HG03432 (cell line): ENCODE measurements around the gene NDUFB5.
"Not testable (repeated sequence)": the region's sequence is repeated elsewhere in the genome, so short reads cannot be mapped to it uniquely, and the experiment has no call there.

Source experiments
- ATAC-seq: cut with Tn5 transposase; IDR thresholded peaks from one replicate; pipeline ENCODE4 v1.9.1; 2021; ENCODE audit warnings: mild to moderate bottlenecking, moderate library complexity; ENCODE audit not compliant: unreplicated experiment

The NDUFB5 gene

DNA sequence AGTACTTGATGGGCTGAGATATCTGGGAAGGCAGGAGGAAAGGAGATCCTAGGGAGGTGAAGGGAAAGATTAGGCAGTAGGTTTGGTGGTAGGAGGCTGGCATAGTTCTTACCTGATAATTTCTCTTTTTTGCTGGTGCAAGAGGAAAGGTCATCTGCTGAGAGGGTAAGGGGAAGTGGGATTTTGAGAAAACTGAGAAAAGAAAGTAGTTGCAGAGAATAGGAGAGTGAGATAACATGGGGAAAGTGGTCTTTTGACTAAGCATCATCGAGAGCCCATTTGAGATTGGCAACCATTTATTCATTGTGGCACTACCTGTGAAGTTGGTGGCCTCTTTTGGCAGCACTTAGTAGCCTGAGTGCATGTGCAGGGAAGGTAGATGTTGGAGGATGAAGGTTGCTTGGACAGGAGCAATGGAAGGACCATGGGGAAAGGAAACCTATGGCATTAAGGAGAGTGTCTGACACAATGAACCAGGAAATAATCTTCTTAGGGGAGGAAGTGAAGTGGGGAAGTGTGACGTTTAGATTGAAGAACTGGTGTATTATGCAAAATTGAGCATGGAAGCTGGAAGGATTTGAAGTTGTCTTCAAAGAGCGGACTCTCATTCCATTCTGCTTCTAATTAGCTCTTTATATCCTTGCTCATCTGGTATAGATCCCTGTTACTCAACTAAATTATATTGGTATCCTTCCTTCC is 26.3 kb downstream of the NDUFB5 start:
- peak; percentile 53 for ATAC-seq

GRCh38 chr3:179640469-179640868 is 35.9 kb downstream of the NDUFB5 start:
- ATAC-seq: no peak

DNA sequence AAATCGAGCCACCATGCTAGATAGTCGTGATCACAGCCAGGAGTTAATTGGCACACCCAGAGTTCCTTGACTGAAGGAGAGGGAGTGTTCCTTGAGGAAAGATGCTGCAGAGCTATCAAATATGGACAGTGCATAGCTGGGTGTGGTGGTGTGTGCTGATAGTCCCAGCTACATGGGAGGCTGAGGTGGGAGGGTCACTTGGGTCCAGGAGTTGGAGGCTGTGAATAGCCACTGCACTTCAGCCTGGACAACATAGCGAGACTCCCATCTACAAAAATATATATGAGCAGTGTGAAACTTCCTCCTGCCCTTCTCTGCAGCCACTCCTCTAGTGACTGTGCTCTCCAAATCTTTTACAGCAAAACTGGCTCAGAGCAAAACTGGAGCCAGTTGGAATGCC is 38.3 kb downstream of the NDUFB5 start:
- no peak for ATAC-seq

DNA sequence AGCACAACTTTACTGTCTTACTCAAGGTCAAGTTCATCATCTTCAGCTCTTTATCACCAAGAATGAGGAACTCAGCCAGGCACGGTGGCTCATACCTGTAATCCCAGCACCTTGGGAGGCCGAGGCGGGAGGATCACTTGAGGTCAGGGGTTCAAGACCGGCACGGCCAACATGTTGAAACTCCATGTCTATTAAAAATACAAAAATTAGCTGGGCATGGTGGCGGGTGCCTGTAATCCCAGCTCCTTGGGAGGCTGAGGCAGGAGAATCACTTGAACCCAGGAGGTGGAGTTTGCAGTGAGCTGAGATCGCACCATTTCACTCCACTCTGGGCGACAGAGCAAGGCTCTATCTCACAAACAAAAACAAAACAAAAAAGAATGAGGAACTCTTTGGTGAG is 39.2 kb downstream of the NDUFB5 start:
- ATAC-seq: not testable (repeated sequence)

DNA sequence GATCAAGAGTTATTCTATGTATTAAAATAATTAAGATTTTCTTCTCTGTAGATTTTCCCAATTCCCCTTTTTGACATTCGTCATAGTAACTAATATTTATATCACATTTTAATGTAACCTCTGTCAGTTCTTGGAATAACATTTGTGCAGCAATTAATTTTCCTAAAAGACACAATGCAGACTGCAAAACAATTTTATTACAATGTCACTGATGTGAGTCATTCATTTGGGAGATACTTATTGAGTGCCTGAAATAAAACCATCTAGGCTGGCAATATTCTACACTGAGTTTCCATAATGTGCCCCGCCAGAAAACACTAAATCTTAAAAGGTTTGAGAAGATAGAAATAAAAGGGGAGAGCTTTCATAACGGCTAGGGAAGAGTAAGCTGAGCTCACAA is 41.6 kb downstream of the NDUFB5 start:
- no peak for ATAC-seq

DNA sequence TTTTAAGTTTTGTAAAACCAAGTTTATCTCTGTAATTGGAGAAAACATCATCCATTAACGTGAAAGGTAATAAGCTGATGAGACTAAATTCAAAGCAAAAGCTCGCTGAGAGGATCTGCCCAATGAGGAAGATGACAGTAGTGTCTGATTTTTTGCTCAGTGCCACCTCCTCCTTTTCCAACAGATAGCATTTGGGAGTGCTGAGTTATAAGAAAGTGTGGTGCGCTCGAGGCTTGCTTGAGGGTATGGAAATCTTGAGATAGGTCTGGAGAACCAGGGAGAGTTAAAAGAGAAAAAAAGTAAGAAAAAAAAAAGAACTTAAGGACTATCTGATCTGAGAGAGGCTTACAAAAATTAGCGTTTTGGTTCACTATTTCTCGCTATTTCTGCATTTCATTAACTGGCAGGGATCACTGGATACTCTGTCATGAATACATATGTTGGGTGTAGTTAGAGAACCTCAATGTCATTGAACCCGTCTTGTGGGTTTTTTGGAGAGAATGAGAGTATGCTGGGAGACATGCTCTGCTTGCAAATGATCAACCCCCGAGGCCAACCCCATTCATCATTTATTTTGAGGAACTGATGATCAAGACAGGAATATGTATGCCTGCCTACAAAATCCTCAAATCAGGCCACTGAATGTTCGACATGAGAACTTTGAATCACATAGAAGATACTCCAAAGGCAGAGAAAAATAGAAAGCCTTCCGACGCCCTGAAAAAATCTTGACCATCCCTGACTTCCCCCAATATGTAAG is 47.3 kb downstream of the NDUFB5 start:
- no peak for ATAC-seq

- ATAC-seq: peak; percentile 73
Observed at GRCh38 chr3:179652447-179653095, 48.0 kb downstream of the NDUFB5 start, which contains the start of gene USP13. USP13 (plus strand) TSS chr3:179653040; CDS start chr3:179653226, 186 bp downstream.

DNA sequence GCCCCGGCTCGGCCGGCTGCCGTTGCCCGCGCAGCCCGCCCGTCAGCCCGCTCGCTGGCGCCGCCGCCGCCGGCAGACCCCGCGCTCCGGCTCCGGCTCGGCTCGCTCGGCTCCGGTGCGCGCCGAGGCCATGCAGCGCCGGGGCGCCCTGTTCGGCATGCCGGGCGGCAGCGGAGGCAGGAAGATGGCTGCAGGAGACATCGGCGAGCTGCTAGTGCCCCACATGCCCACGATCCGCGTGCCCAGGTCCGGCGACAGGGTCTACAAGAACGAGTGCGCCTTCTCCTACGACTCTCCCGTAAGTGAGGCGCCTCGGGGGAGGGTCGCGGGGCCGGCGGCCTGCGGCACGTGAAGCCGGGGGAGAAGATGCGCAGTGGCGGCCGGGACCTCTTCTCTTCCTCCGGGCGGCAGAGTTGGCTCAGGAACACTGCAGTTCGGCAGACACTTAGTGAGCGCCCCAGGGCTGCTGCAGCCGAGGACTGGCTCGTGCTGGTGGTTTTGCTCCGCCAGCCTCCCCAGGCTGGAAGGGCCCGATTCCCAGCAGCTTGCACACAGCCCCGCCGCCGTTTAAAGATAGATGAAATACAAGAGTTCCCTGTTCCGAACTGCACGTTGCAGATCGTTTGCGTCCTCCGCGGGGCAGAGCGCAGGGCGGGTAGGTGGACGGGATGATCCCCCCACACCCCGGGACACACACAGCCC is 48.7 kb downstream of the NDUFB5 start:
- peak; percentile 65 for ATAC-seq

- ATAC-seq: no peak
Observed at GRCh38 chr3:179655236-179655635, 50.6 kb downstream of the NDUFB5 start.

GRCh38 chr3:179658606-179659005 is 54.0 kb downstream of the NDUFB5 start:
- no peak for ATAC-seq

- no peak for ATAC-seq
Observed at GRCh38 chr3:179660872-179661271, 56.3 kb downstream of the NDUFB5 start.

DNA sequence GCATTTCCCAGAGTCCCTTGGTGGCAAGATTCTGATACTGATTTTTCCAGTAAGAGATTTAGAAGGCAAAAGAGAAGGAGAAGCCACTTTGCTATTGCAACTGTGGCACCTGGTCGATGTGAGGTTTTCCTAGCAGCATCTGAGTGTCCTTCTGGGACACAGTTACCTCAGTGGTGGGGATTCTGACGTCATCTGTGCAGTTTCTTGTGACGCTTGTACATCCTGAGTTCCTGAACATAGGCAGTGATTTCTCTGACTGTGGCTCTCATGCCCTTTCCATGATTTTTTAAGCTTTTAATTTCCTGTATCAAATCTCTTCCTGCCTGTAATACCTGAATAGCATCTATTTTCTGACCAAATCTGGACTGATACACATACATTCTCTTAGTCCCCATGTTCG is 57.2 kb downstream of the NDUFB5 start:
- ATAC-seq: no peak

GRCh38 chr3:179663093-179663492 is 58.5 kb downstream of the NDUFB5 start:
- no peak for ATAC-seq

GRCh38 chr3:179666030-179666429 is 61.4 kb downstream of the NDUFB5 start:
- ATAC-seq: no peak

DNA sequence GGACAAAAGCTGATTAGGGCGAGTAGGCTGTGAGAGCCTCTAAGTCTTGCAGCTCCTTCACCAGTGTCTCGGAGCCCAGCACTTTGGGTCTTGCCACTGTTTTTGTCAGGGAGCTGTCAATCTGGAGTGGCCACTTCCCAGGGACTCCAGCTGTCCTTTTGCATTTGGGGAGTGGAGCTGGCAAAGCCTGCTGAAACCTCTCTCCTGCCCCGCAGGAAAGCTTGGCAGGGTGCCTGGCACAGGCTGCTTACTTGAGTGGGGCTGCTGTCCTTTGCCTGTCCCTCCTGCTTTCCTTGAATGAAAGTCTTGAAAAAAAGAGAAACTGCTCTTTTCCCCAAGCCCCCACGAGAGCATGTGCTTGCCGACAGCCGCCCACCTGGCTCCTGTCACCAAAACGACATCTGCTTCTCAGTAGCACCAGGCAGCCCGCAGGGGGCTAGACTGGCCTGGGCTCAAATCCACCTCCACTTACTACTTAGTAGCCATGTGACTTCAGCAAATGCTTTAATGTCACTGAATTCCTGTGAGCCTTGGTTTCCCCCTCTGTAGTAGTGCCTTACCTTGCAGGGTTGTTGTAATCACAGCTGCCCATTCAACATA is 61.9 kb downstream of the NDUFB5 start:
- no peak for ATAC-seq

DNA sequence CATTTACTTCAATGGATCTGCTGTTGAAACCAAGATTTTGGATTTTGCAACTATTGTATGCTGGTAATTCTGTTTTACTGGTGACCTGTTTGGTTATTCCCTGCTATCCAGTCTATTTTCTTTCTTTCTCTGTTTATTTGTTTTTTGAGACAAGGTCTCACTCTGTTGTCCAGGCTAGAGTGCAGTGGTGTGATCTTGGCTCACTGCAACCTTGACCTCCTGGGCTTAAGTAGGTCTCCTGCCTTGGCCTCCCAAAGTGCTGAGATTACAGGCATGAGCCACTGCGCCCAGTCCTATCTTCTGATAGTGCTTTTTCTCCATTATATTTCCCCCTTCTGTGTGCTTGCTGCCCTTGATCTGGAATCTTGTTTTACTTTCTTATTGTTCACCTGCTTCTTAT is 63.8 kb downstream of the NDUFB5 start:
- no peak for ATAC-seq

- ATAC-seq: no peak
Observed at GRCh38 chr3:179670311-179670710, 65.7 kb downstream of the NDUFB5 start.

- ATAC-seq: no peak
Observed at GRCh38 chr3:179671309-179671708, 66.7 kb downstream of the NDUFB5 start.

DNA sequence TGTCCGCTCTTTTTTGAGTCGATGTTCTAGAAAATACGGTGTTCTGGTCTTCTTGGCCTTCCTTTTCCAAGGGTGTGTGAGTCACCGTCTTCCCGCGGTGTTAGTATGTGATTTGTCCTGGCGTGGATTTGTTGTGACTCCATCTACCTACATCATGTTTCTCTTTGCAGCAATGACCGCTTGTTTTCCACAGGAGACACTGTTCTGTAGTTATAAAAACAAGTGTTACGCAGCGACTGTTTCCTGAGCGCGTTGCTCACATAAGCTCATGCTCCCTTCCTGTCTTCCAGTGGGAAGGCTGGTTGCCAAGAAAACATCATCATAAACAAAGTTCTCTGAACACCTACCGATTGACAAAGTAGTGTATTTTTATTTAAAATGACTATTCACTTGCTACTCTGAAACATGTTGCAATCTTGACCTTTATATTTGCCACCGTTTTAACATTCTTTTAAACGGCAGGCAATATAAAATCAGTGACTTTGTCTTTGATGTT is 67.2 kb downstream of the NDUFB5 start:
- ATAC-seq: no peak

GRCh38 chr3:179672918-179673317 is 68.3 kb downstream of the NDUFB5 start:
- no peak for ATAC-seq

DNA sequence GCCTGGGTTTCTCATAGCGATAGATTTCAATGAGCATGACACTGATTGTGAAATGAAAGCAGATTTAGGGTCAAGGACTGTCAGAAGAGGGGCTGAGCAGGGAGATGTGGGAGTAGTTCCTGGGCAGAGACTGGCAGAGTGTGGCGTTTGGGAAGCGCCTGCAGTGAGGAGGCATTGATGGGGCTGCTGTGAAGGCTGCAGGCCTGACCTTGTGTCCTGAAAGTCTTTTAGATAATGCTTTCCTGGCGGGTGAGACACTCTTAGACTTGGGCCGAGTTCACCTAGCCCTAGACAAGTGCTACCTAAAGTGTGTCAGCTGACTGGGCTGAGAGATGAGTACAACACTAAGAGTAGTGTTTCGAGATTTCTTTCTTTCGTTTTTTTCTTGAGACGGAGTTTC is 68.9 kb downstream of the NDUFB5 start:
- ATAC-seq: no peak
